Measurements from ENCODE around the gene SERPINA9.

SERPINA9 gene

GRCh38 chr14:94501588-94502516 lies 25.9 kb upstream of the SERPINA9 start:
- H3K27me3 ChIP-seq (ENCODE audit: insufficient read depth, insufficient read length) = no peaks in the 10 kb centered on the region
- TF ChIP-seq YY1 (IDR thresholded peaks at IDR 0.05; ENCODE audit: insufficient read depth, insufficient read length) (no peak), ZNF274 (IDR thresholded peaks at IDR 0.05; ENCODE audit: low read depth, low read length) (no peak), SUZ12 (IDR thresholded peaks at IDR 0.05; ENCODE audit: extremely low read depth, insufficient read depth, insufficient read length) (no peak)
- no peaks in the 10 kb centered on the region for H3K4me1 ChIP-seq (ENCODE audit: insufficient read depth, insufficient read length)
- H3K9me3 ChIP-seq (ENCODE audit: insufficient read depth, low read length) = no peaks in the 10 kb centered on the region
- H3K9ac ChIP-seq (ENCODE audit: insufficient read length, low read depth) = no peak overlapping the region
- DNase-seq (ENCODE audit: low read depth, low spot score) = no peak
- no peak overlapping the region for H3K4me3 ChIP-seq (ENCODE audit: insufficient read length, low read depth)
- no peaks in the 10 kb centered on the region for H3K36me3 ChIP-seq (ENCODE audit: insufficient read depth, insufficient read length, low read length)

- H3K4me1 ChIP-seq (ENCODE audit: insufficient read depth, insufficient read length) = no peaks in the 10 kb centered on the region
- no peaks in the 10 kb centered on the region for H3K27me3 ChIP-seq (ENCODE audit: insufficient read depth, insufficient read length)
- no peak overlapping the region for H3K4me3 ChIP-seq (ENCODE audit: insufficient read length, low read depth)
- no peaks in the 10 kb centered on the region for H3K36me3 ChIP-seq (ENCODE audit: insufficient read depth, insufficient read length, low read length)
- DNase-seq (ENCODE audit: low read depth, low spot score) = no peak
- no peaks in the 10 kb centered on the region for H3K9me3 ChIP-seq (ENCODE audit: insufficient read depth, low read length)
- H3K9ac ChIP-seq (ENCODE audit: insufficient read length, low read depth) = no peak overlapping the region
- TF ChIP-seq YY1 (IDR thresholded peaks at IDR 0.05; ENCODE audit: insufficient read depth, insufficient read length) (no peak), ZNF274 (IDR thresholded peaks at IDR 0.05; ENCODE audit: low read depth, low read length) (no peak), SUZ12 (IDR thresholded peaks at IDR 0.05; ENCODE audit: extremely low read depth, insufficient read depth, insufficient read length) (no peak)
These were observed 24.3 kb upstream of the SERPINA9 start for GRCh38 chr14:94500264-94500663.

- Histone ChIP-seq H3K9ac (ENCODE audit: insufficient read length, low read depth) (no peak overlapping the region), H3K27me3 (ENCODE audit: insufficient read depth, insufficient read length) (no peaks in the 10 kb centered on the region), H3K4me1 (ENCODE audit: insufficient read depth, insufficient read length) (no peaks in the 10 kb centered on the region), H3K9me3 (ENCODE audit: insufficient read depth, low read length) (no peaks in the 10 kb centered on the region), H3K36me3 (ENCODE audit: insufficient read depth, insufficient read length, low read length) (no peaks in the 10 kb centered on the region), H3K4me3 (ENCODE audit: insufficient read length, low read depth) (no peak overlapping the region)
- TF ChIP-seq YY1 (IDR thresholded peaks at IDR 0.05; ENCODE audit: insufficient read depth, insufficient read length) (no peak), ZNF274 (IDR thresholded peaks at IDR 0.05; ENCODE audit: low read depth, low read length) (no peak), SUZ12 (IDR thresholded peaks at IDR 0.05; ENCODE audit: extremely low read depth, insufficient read depth, insufficient read length) (no peak)
- no peak for DNase-seq (ENCODE audit: low read depth, low spot score)
These were observed 23.7 kb upstream of the SERPINA9 start for GRCh38 chr14:94499673-94500072.

- Histone ChIP-seq H3K9ac (ENCODE audit: insufficient read length, low read depth) (no peak overlapping the region), H3K27me3 (ENCODE audit: insufficient read depth, insufficient read length) (no peaks in the 10 kb centered on the region), H3K4me3 (ENCODE audit: insufficient read length, low read depth) (no peak overlapping the region), H3K36me3 (ENCODE audit: insufficient read depth, insufficient read length, low read length) (no peaks in the 10 kb centered on the region), H3K4me1 (ENCODE audit: insufficient read depth, insufficient read length) (no peaks in the 10 kb centered on the region), H3K9me3 (ENCODE audit: insufficient read depth, low read length) (no peaks in the 10 kb centered on the region)
- TF ChIP-seq YY1 (IDR thresholded peaks at IDR 0.05; ENCODE audit: insufficient read depth, insufficient read length) = no peak
- TF ChIP-seq ZNF274 (IDR thresholded peaks at IDR 0.05; ENCODE audit: low read depth, low read length) = no peak
- no peak for TF ChIP-seq SUZ12 (IDR thresholded peaks at IDR 0.05; ENCODE audit: extremely low read depth, insufficient read depth, insufficient read length)
- DNase-seq (ENCODE audit: low read depth, low spot score) = no peak
These were observed 22.2 kb upstream of the SERPINA9 start for GRCh38 chr14:94498215-94498614.

- Histone ChIP-seq H3K9me3 (ENCODE audit: insufficient read depth, low read length) (no peaks in the 10 kb centered on the region), H3K4me1 (ENCODE audit: insufficient read depth, insufficient read length) (no peaks in the 10 kb centered on the region), H3K9ac (ENCODE audit: insufficient read length, low read depth) (no peak overlapping the region), H3K27me3 (ENCODE audit: insufficient read depth, insufficient read length) (no peaks in the 10 kb centered on the region), H3K4me3 (ENCODE audit: insufficient read length, low read depth) (no peak overlapping the region), H3K36me3 (ENCODE audit: insufficient read depth, insufficient read length, low read length) (no peaks in the 10 kb centered on the region)
- no peak for DNase-seq (ENCODE audit: low read depth, low spot score)
- TF ChIP-seq SUZ12 (IDR thresholded peaks at IDR 0.05; ENCODE audit: extremely low read depth, insufficient read depth, insufficient read length) = no peak
- TF ChIP-seq ZNF274 (IDR thresholded peaks at IDR 0.05; ENCODE audit: low read depth, low read length) = no peak
These were observed 18.1 kb upstream of the SERPINA9 start for GRCh38 chr14:94494085-94494484.

GRCh38 chr14:94491511-94491910 lies 15.5 kb upstream of the SERPINA9 start:
- Histone ChIP-seq H3K9ac (ENCODE audit: insufficient read length, low read depth) (no peak overlapping the region), H3K4me1 (ENCODE audit: insufficient read depth, insufficient read length) (no peaks in the 10 kb centered on the region)
- DNase-seq (ENCODE audit: low read depth, low spot score) = no peak

GRCh38 chr14:94489336-94489735 lies 13.3 kb upstream of the SERPINA9 start:
- TF ChIP-seq SUZ12 (IDR thresholded peaks at IDR 0.05; ENCODE audit: extremely low read depth, insufficient read depth, insufficient read length) (no peak), ZNF274 (IDR thresholded peaks at IDR 0.05; ENCODE audit: low read depth, low read length) (no peak), YY1 (IDR thresholded peaks at IDR 0.05; ENCODE audit: insufficient read depth, insufficient read length) (no peak)
- Histone ChIP-seq H3K9me3 (ENCODE audit: insufficient read depth, low read length) (no peaks in the 10 kb centered on the region), H3K36me3 (ENCODE audit: insufficient read depth, insufficient read length, low read length) (no peaks in the 10 kb centered on the region), H3K4me3 (ENCODE audit: insufficient read length, low read depth) (no peak overlapping the region), H3K9ac (ENCODE audit: insufficient read length, low read depth) (no peak overlapping the region), H3K27me3 (ENCODE audit: insufficient read depth, insufficient read length) (no peaks in the 10 kb centered on the region), H3K4me1 (ENCODE audit: insufficient read depth, insufficient read length) (peaks cover 3% of the 10 kb centered on the region)
- DNase-seq (ENCODE audit: low read depth, low spot score) = no peak

More at GRCh38 chr14:94491511-94491910, 15.5 kb upstream of the SERPINA9 start:
- H3K36me3 ChIP-seq (ENCODE audit: insufficient read depth, insufficient read length, low read length) = no peaks in the 10 kb centered on the region
- no peaks in the 10 kb centered on the region for H3K9me3 ChIP-seq (ENCODE audit: insufficient read depth, low read length)
- H3K4me3 ChIP-seq (ENCODE audit: insufficient read length, low read depth) = no peak overlapping the region
- TF ChIP-seq YY1 (IDR thresholded peaks at IDR 0.05; ENCODE audit: insufficient read depth, insufficient read length) = no peak
- TF ChIP-seq SUZ12 (IDR thresholded peaks at IDR 0.05; ENCODE audit: extremely low read depth, insufficient read depth, insufficient read length) = no peak
- TF ChIP-seq ZNF274 (IDR thresholded peaks at IDR 0.05; ENCODE audit: low read depth, low read length) = no peak
- H3K27me3 ChIP-seq (ENCODE audit: insufficient read depth, insufficient read length) = no peaks in the 10 kb centered on the region
